DND-41 (cell line): ENCODE data around the gene BCL2L1.

ENCODE experiments used
- ATAC-seq: fragments of 200-7000 bp; cut with Tn5 transposase; 3 replicates; pipeline ENCODE4 v1.9.1; 2021; ENCODE audit warnings: low read depth; ENCODE audit not compliant: insufficient read depth
- DNase-seq: peaks from one replicate; pipeline ENCODE4 v3.0.0-alpha.2; 2020
- H2AFZ ChIP-seq: 2 replicates; pipeline ENCODE4 v1.6.0; 2012; ENCODE audit warnings: low read depth, low read length
- H3K27ac ChIP-seq: 2 replicates; pipeline ENCODE4 v1.5.1; 2012; ENCODE audit warnings: low read length, inconsistent platforms
- H3K27me3 ChIP-seq: fragments of 200-600 bp; sonication (generic); 2 replicates; pipeline ENCODE4 v1.6.0; 2012; ENCODE audit warnings: low read length, mild to moderate bottlenecking, inconsistent platforms; ENCODE audit not compliant: insufficient read depth, poor library complexity
- H3K36me3 ChIP-seq: 2 replicates; pipeline ENCODE4 v1.5.1; 2012; ENCODE audit warnings: low read length, inconsistent platforms; ENCODE audit not compliant: insufficient read depth
- H3K4me1 ChIP-seq: 2 replicates; pipeline ENCODE4 v1.5.1; 2012; ENCODE audit warnings: mild to moderate bottlenecking, low read length; ENCODE audit not compliant: insufficient read depth
- H3K4me2 ChIP-seq: 2 replicates; pipeline ENCODE4 v1.6.0; 2012; ENCODE audit warnings: mild to moderate bottlenecking, moderate library complexity, low read length, inconsistent platforms; ENCODE audit not compliant: insufficient read depth
- H3K4me3 ChIP-seq, 2 experiments: fragments of 200-600 bp in 1 of 2; shearing (Covaris generic) in 1 of 2; 2 replicates each; pipeline ENCODE4 v1.5.1; 2012 to 2016; ENCODE audit warnings: inconsistent platforms in 2 of 2, low read length in 2 of 2, mild to moderate bottlenecking in 2 of 2, low read depth in 1 of 2, moderate library complexity in 1 of 2
- H3K79me2 ChIP-seq: 2 replicates; pipeline ENCODE4 v1.6.0; 2012; ENCODE audit warnings: low read length, inconsistent platforms; ENCODE audit not compliant: insufficient read depth
- H3K9ac ChIP-seq: 2 replicates; pipeline ENCODE4 v1.6.0; 2012; ENCODE audit warnings: low read depth, mild to moderate bottlenecking, inconsistent platforms, low read length, moderate library complexity
- H3K9me3 ChIP-seq: 2 replicates; pipeline ENCODE4 v1.5.1; 2012; ENCODE audit warnings: low read length, moderate library complexity, mild to moderate bottlenecking, inconsistent platforms; ENCODE audit not compliant: insufficient read depth, severe bottlenecking
- H4K20me1 ChIP-seq: 2 replicates; pipeline ENCODE4 v1.6.0; 2012; ENCODE audit warnings: low read length; ENCODE audit not compliant: insufficient read depth
- EZH2 ChIP-seq: IDR thresholded peaks from 3 replicates; pipeline ENCODE4 v1.6.1; 2012; ENCODE audit warnings: borderline replicate concordance, low read depth, mild to moderate bottlenecking, moderate library complexity, low read length, inconsistent platforms; ENCODE audit not compliant: severe bottlenecking
- TF ChIP-seq, protein P1 (sequence below): IDR thresholded peaks from 2 replicates; pipeline ENCODE4 v1.5.1; 2012; ENCODE audit warnings: borderline replicate concordance, low read length, moderate library complexity, mild to moderate bottlenecking; ENCODE audit not compliant: poor library complexity, severe bottlenecking; ENCODE audit errors: extremely low read depth

BCL2L1 gene

DNA sequence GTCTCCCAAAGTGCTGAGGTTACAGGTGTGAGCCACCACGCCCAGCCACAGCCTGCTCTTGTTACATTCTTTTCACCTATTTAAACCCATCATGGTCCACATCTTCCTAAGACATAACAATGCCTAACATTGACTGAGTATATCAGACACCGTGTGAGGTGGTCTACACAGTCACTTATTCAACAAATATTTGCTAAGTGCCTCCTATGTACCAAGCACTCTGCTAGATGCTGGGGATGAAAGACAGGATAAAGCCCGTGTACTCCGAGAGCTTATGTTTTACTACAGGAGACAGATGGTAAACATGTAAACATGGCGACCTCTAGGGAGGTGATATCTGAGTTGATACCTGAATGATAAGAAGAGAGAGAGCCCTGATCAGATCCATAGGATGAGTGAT, 12.7 kb downstream of the BCL2L1 start:
- Histone ChIP-seq H3K79me2 (peaks cover 99% of the 10 kb centered on the region), H3K27ac (peak overlapping the region; percentile 58), H3K27me3 (no peaks in the 10 kb centered on the region), H3K4me3 (no peak overlapping the region), H4K20me1 (peaks cover 94% of the 10 kb centered on the region), H3K4me2 (peak overlapping the region; percentile 89), H2AFZ (no peak overlapping the region), H3K9me3 (no peaks in the 10 kb centered on the region), H3K4me1 (peaks cover 98% of the 10 kb centered on the region), H3K36me3 (peaks cover 97% of the 10 kb centered on the region), H3K9ac (peak overlapping the region; percentile 32; the same call in 1 of the 2 replicates)
- DNase-seq, result no peak
- TF ChIP-seq, protein P1, sequence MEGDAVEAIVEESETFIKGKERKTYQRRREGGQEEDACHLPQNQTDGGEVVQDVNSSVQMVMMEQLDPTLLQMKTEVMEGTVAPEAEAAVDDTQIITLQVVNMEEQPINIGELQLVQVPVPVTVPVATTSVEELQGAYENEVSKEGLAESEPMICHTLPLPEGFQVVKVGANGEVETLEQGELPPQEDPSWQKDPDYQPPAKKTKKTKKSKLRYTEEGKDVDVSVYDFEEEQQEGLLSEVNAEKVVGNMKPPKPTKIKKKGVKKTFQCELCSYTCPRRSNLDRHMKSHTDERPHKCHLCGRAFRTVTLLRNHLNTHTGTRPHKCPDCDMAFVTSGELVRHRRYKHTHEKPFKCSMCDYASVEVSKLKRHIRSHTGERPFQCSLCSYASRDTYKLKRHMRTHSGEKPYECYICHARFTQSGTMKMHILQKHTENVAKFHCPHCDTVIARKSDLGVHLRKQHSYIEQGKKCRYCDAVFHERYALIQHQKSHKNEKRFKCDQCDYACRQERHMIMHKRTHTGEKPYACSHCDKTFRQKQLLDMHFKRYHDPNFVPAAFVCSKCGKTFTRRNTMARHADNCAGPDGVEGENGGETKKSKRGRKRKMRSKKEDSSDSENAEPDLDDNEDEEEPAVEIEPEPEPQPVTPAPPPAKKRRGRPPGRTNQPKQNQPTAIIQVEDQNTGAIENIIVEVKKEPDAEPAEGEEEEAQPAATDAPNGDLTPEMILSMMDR, result no peak
- TF ChIP-seq EZH2, result no peak
- ATAC-seq, result no peak

DNA sequence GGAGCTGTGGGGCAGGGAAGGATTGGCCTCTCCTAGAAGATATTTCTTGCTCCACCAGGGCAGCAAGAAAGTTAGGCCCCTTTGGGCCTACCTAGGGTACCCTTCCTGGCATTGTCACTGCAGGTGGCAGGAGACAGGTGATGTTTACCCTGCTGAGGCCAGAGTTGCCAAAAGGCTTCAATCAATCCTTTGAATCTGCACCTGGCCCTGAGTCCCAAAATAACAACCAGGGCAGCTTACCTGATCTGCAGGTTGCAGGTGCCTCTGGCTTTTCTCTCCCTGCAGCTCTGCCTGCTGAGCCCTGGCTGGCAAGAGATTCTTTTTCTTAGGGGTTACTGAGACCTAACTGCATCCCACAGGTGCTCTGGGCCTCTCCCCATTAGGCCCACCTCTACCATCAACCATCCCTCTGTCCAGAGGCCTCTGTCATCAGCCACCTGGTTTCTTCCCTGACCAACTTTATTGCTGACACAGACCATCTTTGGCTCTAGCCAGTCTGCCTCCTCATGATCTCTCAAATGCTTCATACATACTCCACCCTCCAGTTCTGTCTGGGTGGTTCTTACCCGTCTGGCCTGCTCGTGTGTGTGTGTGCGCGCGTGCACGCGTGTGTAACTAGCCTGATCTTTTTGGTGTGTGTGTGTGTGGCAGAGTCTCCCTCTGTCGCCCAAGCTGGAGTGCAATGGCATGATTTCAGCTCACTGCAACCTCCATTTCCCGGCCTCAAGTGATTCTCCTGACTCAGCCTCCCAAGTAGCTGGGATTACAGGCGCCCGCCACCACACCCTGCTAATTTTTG, 13.7 kb downstream of the BCL2L1 start:
- Histone ChIP-seq H3K27me3 (no peaks in the 10 kb centered on the region), H2AFZ (no peak overlapping the region), H3K9me3 (no peaks in the 10 kb centered on the region), H3K9ac (peak overlapping the region; percentile 46), H4K20me1 (peaks cover 94% of the 10 kb centered on the region), H3K79me2 (peaks cover 99% of the 10 kb centered on the region), H3K27ac (peak overlapping the region; percentile 89), H3K4me1 (peaks cover 97% of the 10 kb centered on the region), H3K4me3 (peak overlapping the region in 1 of 2 experiments; percentile 12; a peak in 2 of 4 replicates), H3K4me2 (peak overlapping the region; percentile 50), H3K36me3 (peaks cover 97% of the 10 kb centered on the region)
- no peak for TF ChIP-seq EZH2
- TF ChIP-seq, protein P1, result no peak
- ATAC-seq (peak; percentile 8; the same call in 1 of the 3 replicates), DNase-seq (peak; percentile 50)

DNA sequence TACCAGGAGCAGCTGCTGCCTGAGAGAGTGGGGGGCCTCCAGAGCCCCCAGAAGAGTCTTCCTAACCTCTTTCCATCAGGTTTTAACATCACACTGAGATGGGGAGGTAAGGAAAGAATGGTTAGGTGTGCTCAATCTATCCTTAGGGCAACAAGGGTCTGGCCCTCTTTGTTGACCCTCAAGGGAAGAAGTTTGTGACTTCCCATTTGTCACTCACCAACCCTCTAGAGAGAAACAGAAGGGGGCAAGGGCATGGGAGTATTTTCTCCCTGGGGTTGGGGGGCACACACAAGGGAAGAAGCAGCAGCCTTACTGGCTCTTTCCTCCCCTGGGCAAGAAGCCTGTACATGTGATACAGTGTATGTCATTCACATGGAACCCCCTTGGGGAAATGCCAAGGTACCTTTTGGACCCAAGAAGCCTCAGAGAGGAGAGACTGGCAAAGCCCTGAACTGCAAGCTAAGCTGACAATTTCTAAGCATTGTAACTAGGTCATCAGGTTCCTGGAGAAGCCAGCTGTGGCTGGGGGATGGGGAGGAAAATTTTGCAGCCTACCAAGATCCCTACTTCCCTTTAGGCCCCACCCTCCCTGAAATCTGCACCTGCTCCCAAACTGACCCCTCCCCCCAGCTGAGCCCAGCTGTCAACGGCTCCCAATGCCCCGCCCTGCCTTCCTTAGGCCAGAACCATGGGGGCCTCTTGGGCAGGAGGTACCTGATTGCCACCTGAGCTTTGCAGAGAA, 14.5 kb downstream of the BCL2L1 start:
- no peak overlapping the region for H2AFZ ChIP-seq
- H3K79me2 ChIP-seq, result peaks cover 99% of the 10 kb centered on the region
- no peaks in the 10 kb centered on the region for H3K27me3 ChIP-seq
- ATAC-seq (peak; percentile 83), DNase-seq (peak; percentile 92)
- peak overlapping the region; percentile 89 for H3K27ac ChIP-seq
- H3K9me3 ChIP-seq, result no peaks in the 10 kb centered on the region
- TF ChIP-seq, protein P1, result no peak
- no peak for TF ChIP-seq EZH2
- H3K9ac ChIP-seq, result peak overlapping the region; percentile 46
- peak overlapping the region; percentile 50 for H3K4me2 ChIP-seq
- peaks cover 97% of the 10 kb centered on the region for H3K36me3 ChIP-seq
- H3K4me1 ChIP-seq, result peaks cover 89% of the 10 kb centered on the region
- H4K20me1 ChIP-seq, result peaks cover 86% of the 10 kb centered on the region
- peak overlapping the region in 1 of 2 experiments; percentile 12; a peak in 2 of 4 replicates for H3K4me3 ChIP-seq
